ENCODE results near the gene B4GALT1.

The B4GALT1 gene

DNA sequence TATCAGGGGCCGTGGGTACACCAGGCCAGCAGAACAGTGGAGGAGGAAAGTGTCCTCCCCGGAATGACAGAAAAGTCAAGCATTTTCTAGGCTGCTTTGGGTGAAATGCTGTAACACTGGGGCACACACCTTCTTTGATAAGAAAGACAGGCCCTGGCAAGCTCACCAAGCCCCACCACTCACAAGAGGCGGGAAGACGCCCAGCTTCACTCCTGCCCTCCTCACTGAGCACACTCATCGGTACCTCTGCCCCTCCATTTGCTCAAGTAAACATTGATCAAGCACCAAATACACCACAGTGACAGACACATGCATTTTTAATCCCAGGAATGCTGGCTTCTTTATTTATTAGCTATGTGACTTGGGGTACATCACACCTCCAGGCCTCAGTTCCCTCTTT is 43.1 kb downstream of the B4GALT1 start:
- TF ChIP-seq ZFX (IDR thresholded peaks at IDR 0.05; ENCODE audit: borderline replicate concordance) (no peak), CTCF (IDR thresholded peaks at IDR 0.05) (no peak)
- H3K27ac ChIP-seq: no peak overlapping the region

GRCh38 chr9:33123407-33124031 is 43.6 kb downstream of the B4GALT1 start:
- no peak for TF ChIP-seq CTCF (IDR thresholded peaks at IDR 0.05)
- H3K27ac ChIP-seq: no peak overlapping the region

DNA sequence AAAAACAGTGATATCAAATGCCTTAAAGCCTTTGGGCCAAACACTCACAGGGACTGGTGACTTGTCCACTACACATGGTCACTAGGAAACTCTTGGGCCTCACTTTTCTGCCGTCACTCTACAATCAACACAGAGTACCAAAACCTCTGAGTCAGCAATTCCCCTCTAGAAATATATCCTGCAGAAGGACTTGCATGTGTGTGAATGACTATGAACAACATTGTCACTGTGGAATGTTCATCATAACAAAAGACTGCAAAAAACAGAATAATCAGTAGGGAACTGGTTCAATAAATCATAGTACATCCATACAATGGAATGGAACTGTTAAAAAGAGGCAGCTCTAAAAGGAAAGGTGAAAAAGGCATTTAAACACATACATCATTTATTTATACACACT is 46.5 kb downstream of the B4GALT1 start:
- no peak for TF ChIP-seq ZFX (IDR thresholded peaks at IDR 0.05; ENCODE audit: borderline replicate concordance)
- TF ChIP-seq CTCF (IDR thresholded peaks at IDR 0.05): no peak

DNA sequence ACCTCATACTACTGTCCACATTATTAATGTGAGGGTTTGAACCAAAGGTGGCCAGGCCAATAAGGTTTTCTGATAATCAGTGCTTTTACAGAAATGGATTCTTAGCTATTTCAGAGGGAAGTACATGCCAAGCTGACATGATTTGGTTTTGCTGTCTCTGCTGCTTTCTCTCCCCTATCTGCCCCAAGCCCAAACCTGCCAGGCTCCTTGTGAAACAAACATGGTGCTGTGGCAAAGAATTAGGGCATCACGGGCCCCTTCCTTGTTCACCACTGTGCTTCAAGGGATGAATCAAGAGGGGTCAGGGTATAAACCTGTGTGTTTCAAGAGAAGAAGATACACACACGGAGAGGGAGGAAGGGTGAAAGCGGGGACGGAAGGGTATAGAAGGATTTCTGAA is 49.3 kb downstream of the B4GALT1 start:
- no peak for TF ChIP-seq CTCF (IDR thresholded peaks at IDR 0.05)
- TF ChIP-seq ZFX (IDR thresholded peaks at IDR 0.05; ENCODE audit: borderline replicate concordance): no peak
- no peak overlapping the region for H3K27ac ChIP-seq

More for the DNA sequence above, 46.5 kb downstream of the B4GALT1 start:
- no peak overlapping the region for H3K27ac ChIP-seq

DNA sequence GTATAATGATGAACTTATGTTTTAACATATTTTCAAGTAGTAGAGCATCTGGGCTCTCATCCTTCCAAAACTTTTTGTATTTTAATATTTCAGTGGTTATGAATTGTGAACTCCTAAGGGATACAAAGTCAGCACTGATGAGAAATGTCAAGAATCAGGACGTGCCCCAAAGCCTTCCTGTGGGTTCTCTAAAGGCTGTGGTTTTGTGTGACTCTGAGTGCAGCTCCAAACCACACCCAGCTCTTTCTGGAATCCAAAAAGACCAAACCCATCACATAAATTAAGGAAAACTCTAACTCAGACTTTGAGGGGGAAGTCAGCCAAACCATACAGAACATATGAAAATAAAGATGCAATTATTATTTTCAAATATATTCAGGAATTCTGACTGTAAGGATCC is 49.8 kb downstream of the B4GALT1 start:
- no peak overlapping the region for H3K27ac ChIP-seq
- no peak for TF ChIP-seq CTCF (IDR thresholded peaks at IDR 0.05)

DNA sequence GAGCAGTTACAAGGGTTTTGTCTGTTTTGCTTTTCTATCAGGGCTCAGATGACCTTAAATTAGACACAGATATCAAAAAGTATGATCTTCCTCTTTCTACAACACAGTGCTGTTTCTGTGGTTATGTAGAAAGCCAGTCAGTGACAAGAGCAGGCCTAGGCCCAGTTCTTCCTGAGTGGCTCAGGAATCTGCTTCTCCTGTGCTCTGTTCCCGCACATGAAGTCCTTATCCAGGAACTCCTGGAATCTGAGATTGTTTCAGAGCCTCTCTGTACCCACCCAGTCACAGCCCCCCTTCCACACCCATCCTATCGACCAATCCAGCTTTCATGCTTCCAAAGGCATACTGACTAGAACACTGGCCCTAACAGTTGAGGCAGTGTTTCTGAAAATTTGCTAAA is 50.3 kb downstream of the B4GALT1 start:
- TF ChIP-seq CTCF (IDR thresholded peaks at IDR 0.05) (no peak), ZFX (IDR thresholded peaks at IDR 0.05; ENCODE audit: borderline replicate concordance) (no peak)
- no peak overlapping the region for H3K27ac ChIP-seq

GRCh38 chr9:33114746-33115145 is 52.4 kb downstream of the B4GALT1 start:
- TF ChIP-seq CTCF (IDR thresholded peaks at IDR 0.05) (no peak), ZFX (IDR thresholded peaks at IDR 0.05; ENCODE audit: borderline replicate concordance) (no peak)
- H3K27ac ChIP-seq: no peak overlapping the region

Data from 22Rv1 (cell line).